Ovary (tissue), 9 donors: ENCODE data around the gene ACSF3. TPM values are rescaled to one million over a fixed set of nuclear protein-coding genes. Genes with fewer than 3 reads are reported as not detected.

Experiments
- DNase-seq, 5 donors: peaks; one replicate each; pipeline ENCODE4 v3.0.0-alpha.2; 2019 to 2020
- H3K27ac ChIP-seq, 2 donors: fragments of 200-600 bp; one replicate each; pipeline versions ENCODE4 v1.5.1 to v1.8.0; 2019 to 2022
- H3K27me3 ChIP-seq: fragments of 200-600 bp; one replicate; pipeline ENCODE4 v1.8.0; 2022
- H3K36me3 ChIP-seq: fragments of 200-600 bp; sonication (generic); one replicate; pipeline ENCODE4 v1.5.1; 2019
- H3K4me1 ChIP-seq: one replicate; pipeline ENCODE4 v1.8.1; 2013; ENCODE audit warnings: mild to moderate bottlenecking, moderate library complexity; ENCODE audit not compliant: insufficient read depth
- H3K4me3 ChIP-seq: fragments of 200-600 bp; sonication (generic); one replicate; pipeline ENCODE4 v1.5.1; 2017
- H3K9me3 ChIP-seq, 2 donors: fragments of 200-600 bp in 1 of 2; sonication (generic) in 1 of 2; one replicate each; pipeline versions ENCODE4 v1.5.1 to v1.8.1; 2013 to 2019; ENCODE audit warnings: mild to moderate bottlenecking in 1 of 2, moderate library complexity in 1 of 2
- CTCF ChIP-seq, 3 donors: fragments of 450-650 bp in 2 of 3; fragments of 200-600 bp in 1 of 3; IDR thresholded peaks; one replicate each; pipeline versions ENCODE4 v1.5.1 to v1.8.0; 2016 to 2022; ENCODE audit warnings: antibody characterized with exemption in 3 of 3, mild to moderate bottlenecking in 1 of 3
- EP300 ChIP-seq: sonication (generic); formaldehyde crosslinking; IDR thresholded peaks from one replicate; pipeline ENCODE4 v1.6.1; 2017; ENCODE audit warnings: antibody characterized with exemption
- POLR2A ChIP-seq: fragments of 450-650 bp; IDR thresholded peaks from one replicate; pipeline ENCODE4 v1.6.1; 2017; ENCODE audit warnings: antibody characterized with exemption, mild to moderate bottlenecking, moderate library complexity
- WGBS, 3 donors: extraction: QIAGEN DNeasy Blood & Tissue Kit in 1 of 3; methylation state at CpG; one replicate each; pipeline versions ENCODE4 v1.1.5 to v1.1.7; 2013 to 2017; 5-methylcytosine and 5-hydroxymethylcytosine counted together
- intact Hi-C, 4 donors: fragments of 100-400 bp; cut with DNase I; formaldehyde crosslinking; loops; one replicate each; pipeline versions ENCODE4 v1.11.0 to v1.15.1; 2022 to 2023
- polyA plus RNA-seq, 2 donors: library from polyadenylated mRNA; stranded (reverse); fragments of 200-250 nt in 1 of 2; fragments of 350-450 nt in 1 of 2; fragmentation: Illumina TruSeq in 1 of 2; extraction: RNeasy Lipid Tissue Mini Kit (QIAGEN cat#74804) in 1 of 2; gene quantifications; one replicate each; pipeline ENCODE4 v1.2.3, GENCODE V29; 2013 to 2014
- total RNA-seq, 7 donors: library from RNA; depleted of rRNA in 2 of 7; stranded (reverse); fragments of >200 nt in 2 of 7; fragmentation: NEBNext Ultra II Directional in 3 of 7; extraction: Animal tissue kit (Norgen Biotek cat#: 25700) in 3 of 7; gene quantifications; one replicate each; pipeline versions ENCODE4 v1.1.0 to v1.2.4, GENCODE V29; 2016 to 2023
- donor health status: DM: no; HTN: no; CAD: no; lungs with moderate emphysema.
- donor health status: DM: no; HTN: no; CAD: no.
- donor health status: Bipolar disorder and iron deficiency.
- donor health status: DM: yes; HTN: yes; CAD: no.
- donor health status: DM: no; HTN: no; CAD: no.
- donor health status: DM: yes; HTN: yes; CAD: no.

ACSF3 gene
- total and polyA plus RNA-seq, 9 donors = 16.2 to 40.9 (median 28.0) TPM

- intact Hi-C loops = no loop called here
- DNase-seq = peak in 1 of 5 donors; percentile 48
- peaks cover 3% of the 10 kb centered on the region for H3K4me1 ChIP-seq
- no peak for TF ChIP-seq POLR2A
- H3K4me3 ChIP-seq = peak within 1 kb of the TSS; percentile 28
- no peaks in the 10 kb centered on the region for H3K27me3 ChIP-seq
- no peaks in the 10 kb centered on the region for H3K36me3 ChIP-seq
- no peak within 1 kb of the TSS for H3K27ac ChIP-seq
- H3K9me3 ChIP-seq = no peaks in the 10 kb centered on the region
- 9 to 14% (median 9%) methylated on average over 28 of the region's 28 CpGs for WGBS, 3 donors
These were observed 106.6 kb downstream of the ACSF3 start, which contains the start of gene SLC22A31 for GRCh38 chr16:89200124-89200849. Gene SLC22A31, minus strand, starts transcription at chr16:89200537. Its CDS starts 36 bp downstream, at chr16:89200501.

GRCh38 chr16:89200850-89201411 lies 107.3 kb downstream of the ACSF3 start:
- no peak overlapping the region for H3K27ac ChIP-seq
- no peaks in the 10 kb centered on the region for H3K36me3 ChIP-seq
- peak in 2 of 5 donors; percentile 41 to 49 for DNase-seq
- intact Hi-C loops = no loop called here
- no peaks in the 10 kb centered on the region for H3K9me3 ChIP-seq
- peaks cover 3% of the 10 kb centered on the region for H3K4me1 ChIP-seq
- TF ChIP-seq POLR2A (no peak), EP300 (no peak), CTCF (IDR thresholded peaks at IDR 0.05) (no peak)
- peak overlapping the region; percentile 28 for H3K4me3 ChIP-seq
- WGBS, 3 donors = 1 to 3% (median 2%) methylated on average over 48 to 58 of the region's 58 CpGs
- H3K27me3 ChIP-seq = no peaks in the 10 kb centered on the region

- 1 to 3% (median 1%) methylated on average over 28 to 111 of the region's 111 CpGs for WGBS, 3 donors
- Histone ChIP-seq H3K4me3 (peak overlapping the region; percentile 28), H3K36me3 (no peaks in the 10 kb centered on the region), H3K27me3 (no peaks in the 10 kb centered on the region), H3K9me3 (no peaks in the 10 kb centered on the region), H3K4me1 (peaks cover 3% of the 10 kb centered on the region), H3K27ac (no peak overlapping the region)
- no peak for TF ChIP-seq CTCF (IDR thresholded peaks at IDR 0.05)
- no peak for TF ChIP-seq EP300
- TF ChIP-seq POLR2A = no peak
- peak; percentile 79 to 93 (median 90) for DNase-seq
- intact Hi-C loops = no loop called here
These were observed 108.1 kb downstream of the ACSF3 start for GRCh38 chr16:89201439-89202377.

- 34 to 42% (median 35%) methylated on average over 49 of the region's 49 CpGs for WGBS, 3 donors
- Histone ChIP-seq H3K27me3 (no peaks in the 10 kb centered on the region), H3K27ac (no peak overlapping the region), H3K9me3 (no peaks in the 10 kb centered on the region), H3K4me1 (peaks cover 3% of the 10 kb centered on the region), H3K36me3 (no peaks in the 10 kb centered on the region), H3K4me3 (peak overlapping the region; percentile 28)
- TF ChIP-seq POLR2A (no peak), EP300 (no peak)
- intact Hi-C loops = no loop called here
- DNase-seq = no peak
These were observed 109.0 kb downstream of the ACSF3 start for GRCh38 chr16:89202422-89203215.

Other genes starting within 250 kb of the ACSF3 start
- gene GALNS, start 236.9 kb upstream of the ACSF3 start, total RNA-seq = 10 to 100 TPM; 14.1 to 30.1 (median 21.6) TPM
- 10 to 100 TPM; 14.0 to 40.4 TPM for gene GALNS, start 236.9 kb upstream of the ACSF3 start, polyA plus RNA-seq
- 10 to 100 TPM; 37.2 to 65.7 (median 56.3) TPM for gene TRAPPC2L, start 236.7 kb upstream of the ACSF3 start, total RNA-seq
- 100 to 1,000 TPM in 1 of 2 donors, 10 to 100 TPM in 1; 58.6 to 101 TPM for gene TRAPPC2L, start 236.7 kb upstream of the ACSF3 start, polyA plus RNA-seq
- not detected for gene PABPN1L, start 227.2 kb upstream of the ACSF3 start, total RNA-seq
- gene PABPN1L, start 227.2 kb upstream of the ACSF3 start, polyA plus RNA-seq = under 1 TPM in 1 of 2 donors, not detected in 1; 0.25 TPM
- 1 to 10 TPM in 3 of 7 donors, under 1 TPM in 3, not detected in 1; 0.53 to 2.8 (median 0.96) TPM for gene CBFA2T3, start 116.6 kb upstream of the ACSF3 start, total RNA-seq
- 1 to 10 TPM; 1.2 to 1.9 TPM for gene CBFA2T3, start 116.6 kb upstream of the ACSF3 start, polyA plus RNA-seq
- under 1 TPM in 3 of 7 donors, not detected in 4; 0.10 to 0.45 (median 0.40) TPM for gene CDH15, start 77.9 kb downstream of the ACSF3 start, total RNA-seq
- under 1 TPM in 1 of 2 donors, not detected in 1; 0.19 TPM for gene CDH15, start 77.9 kb downstream of the ACSF3 start, polyA plus RNA-seq
- gene SLC22A31, start 106.7 kb downstream of the ACSF3 start, total RNA-seq = 1 to 10 TPM in 5 of 7 donors, under 1 TPM in 1, not detected in 1; 0.94 to 7.8 (median 3.6) TPM
- gene SLC22A31, start 106.7 kb downstream of the ACSF3 start, polyA plus RNA-seq = 1 to 10 TPM in 1 of 2 donors, not detected in 1; 2.0 TPM
- gene ZNF778, start 123.9 kb downstream of the ACSF3 start, total RNA-seq = 10 to 100 TPM in 3 of 7 donors, 1 to 10 TPM in 4; 7.8 to 71.9 (median 8.4) TPM
- gene ZNF778, start 123.9 kb downstream of the ACSF3 start, polyA plus RNA-seq = 1 to 10 TPM; 1.8 to 5.0 TPM